Measurements from ENCODE around the gene SNW1.
A peak's percentile ranks its signal among the peaks of the same experiment; 100 is the strongest.
"Not testable (repeated sequence)": the region's sequence is repeated elsewhere in the genome, so short reads cannot be mapped to it uniquely, and the experiment has no call there.

SNW1 gene

DNA sequence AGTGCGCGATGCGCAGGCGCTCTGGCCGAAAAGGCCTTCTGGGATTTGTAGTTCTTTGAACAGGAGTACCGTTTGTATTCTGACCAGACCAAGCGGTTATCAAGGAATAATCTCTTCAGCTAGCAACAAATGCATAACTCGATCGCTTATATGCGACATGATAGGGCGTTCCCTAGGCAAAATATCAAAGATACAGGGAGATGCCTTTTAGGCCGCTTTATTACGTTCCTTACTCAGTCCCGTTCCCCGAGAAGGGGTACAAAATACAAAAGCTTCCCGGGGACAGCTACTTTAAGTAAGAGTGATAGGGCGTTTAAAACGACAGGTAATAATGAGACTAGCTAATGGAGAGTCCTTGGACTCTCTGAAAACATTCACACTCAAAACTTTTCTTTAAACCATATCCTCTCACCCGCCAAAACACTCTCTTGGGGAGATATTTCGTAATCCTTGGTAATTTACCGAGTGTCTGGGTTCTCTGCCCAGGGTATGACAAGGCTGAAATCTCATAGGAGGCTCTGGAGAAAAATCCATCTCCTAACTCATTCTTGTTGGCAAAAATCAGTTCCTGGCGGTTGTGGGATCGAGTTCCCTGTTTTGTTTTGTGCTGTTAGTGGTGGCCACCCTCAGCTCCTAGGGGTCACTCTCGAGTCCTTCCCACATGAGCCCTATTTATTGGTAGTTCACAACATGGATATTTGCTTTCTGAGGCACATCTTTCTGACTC, 412 bp upstream of the SNW1 start:
- Histone ChIP-seq H3K4me3 (ENCODE audit: low read depth, low read length) (peak overlapping the region; percentile 95), H3K36me3 (replicated peaks) (no peaks in the 10 kb centered on the region), H3K27ac (peak overlapping the region; percentile 89), H3K27me3 (replicated peaks) (no peaks in the 10 kb centered on the region)
- in situ Hi-C loops (cut with HindIII; ENCODE audit: low pct_ligation_motif_present, low sequenced_read_pairs) = no loop called here
- DNase-seq = peak; percentile 94
- peak; percentile 37 for TF ChIP-seq CTCF (IDR thresholded peaks at IDR 0.05; ENCODE audit: low read depth, low read length, missing control alignments)

- no peak for DNase-seq
- TF ChIP-seq CTCF (IDR thresholded peaks at IDR 0.05; ENCODE audit: low read depth, low read length, missing control alignments) = no peak
- Histone ChIP-seq H3K27ac (no peak overlapping the region), H3K27me3 (replicated peaks) (no peaks in the 10 kb centered on the region), H3K4me3 (ENCODE audit: low read depth, low read length) (no peak overlapping the region), H3K36me3 (replicated peaks) (peaks cover 37% of the 10 kb centered on the region)
- in situ Hi-C loops (cut with HindIII; ENCODE audit: low pct_ligation_motif_present, low sequenced_read_pairs) = no loop called here
Observed at GRCh38 chr14:77752799-77753516, 8.0 kb downstream of the SNW1 start.

DNA sequence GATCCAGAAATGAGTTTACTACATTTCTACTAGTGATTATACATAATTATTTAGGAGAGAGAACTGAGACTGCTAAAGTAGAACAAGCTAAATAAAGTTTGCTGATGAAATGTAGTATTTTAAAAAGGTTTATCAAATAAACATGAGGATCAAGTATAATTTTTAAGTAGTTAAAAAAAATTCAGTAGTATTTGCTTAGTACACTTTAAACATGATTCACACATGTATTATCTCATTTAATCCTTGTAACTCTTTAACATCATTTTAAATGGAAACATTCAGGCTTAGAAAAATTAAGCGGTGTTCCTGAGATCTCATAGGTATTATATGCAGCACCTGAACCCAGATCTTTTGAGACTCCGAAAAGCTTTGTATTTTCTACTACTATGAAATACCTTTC, 8.7 kb downstream of the SNW1 start:
- Histone ChIP-seq H3K27ac (no peak overlapping the region), H3K36me3 (replicated peaks) (peaks cover 37% of the 10 kb centered on the region), H3K27me3 (replicated peaks) (no peaks in the 10 kb centered on the region), H3K4me3 (ENCODE audit: low read depth, low read length) (no peak overlapping the region)
- no peak for TF ChIP-seq CTCF (IDR thresholded peaks at IDR 0.05; ENCODE audit: low read depth, low read length, missing control alignments)
- DNase-seq = no peak
- in situ Hi-C loops (cut with HindIII; ENCODE audit: low pct_ligation_motif_present, low sequenced_read_pairs) = no loop called here

DNA sequence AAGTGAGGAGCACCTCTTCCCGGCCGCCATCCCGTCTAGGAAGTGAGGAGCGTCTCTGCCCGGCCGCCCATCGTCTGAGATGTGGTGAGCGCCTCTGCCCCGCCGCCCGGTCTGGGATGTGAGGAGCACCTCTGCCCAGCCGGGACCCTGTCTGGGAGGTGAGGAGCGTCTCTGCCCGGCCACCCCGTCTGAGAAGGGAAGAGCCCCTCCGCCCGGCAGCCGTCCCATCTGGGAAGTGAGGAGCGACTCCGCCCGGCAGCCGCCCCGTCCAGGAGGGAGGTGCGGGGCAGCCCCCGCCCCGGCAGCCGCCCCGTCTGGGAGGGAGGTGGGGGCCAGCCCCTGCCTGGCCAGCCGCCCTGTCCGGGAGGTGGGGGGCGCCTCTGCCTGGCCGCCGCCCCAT, 13.5 kb downstream of the SNW1 start:
- peaks cover 34% of the 10 kb centered on the region for H3K36me3 ChIP-seq (replicated peaks)
- DNase-seq; H3K27ac ChIP-seq; H3K4me3 ChIP-seq (ENCODE audit: low read depth, low read length); in situ Hi-C loops (cut with HindIII; ENCODE audit: low pct_ligation_motif_present, low sequenced_read_pairs); H3K27me3 ChIP-seq (replicated peaks): not testable (repeated sequence)

DNA sequence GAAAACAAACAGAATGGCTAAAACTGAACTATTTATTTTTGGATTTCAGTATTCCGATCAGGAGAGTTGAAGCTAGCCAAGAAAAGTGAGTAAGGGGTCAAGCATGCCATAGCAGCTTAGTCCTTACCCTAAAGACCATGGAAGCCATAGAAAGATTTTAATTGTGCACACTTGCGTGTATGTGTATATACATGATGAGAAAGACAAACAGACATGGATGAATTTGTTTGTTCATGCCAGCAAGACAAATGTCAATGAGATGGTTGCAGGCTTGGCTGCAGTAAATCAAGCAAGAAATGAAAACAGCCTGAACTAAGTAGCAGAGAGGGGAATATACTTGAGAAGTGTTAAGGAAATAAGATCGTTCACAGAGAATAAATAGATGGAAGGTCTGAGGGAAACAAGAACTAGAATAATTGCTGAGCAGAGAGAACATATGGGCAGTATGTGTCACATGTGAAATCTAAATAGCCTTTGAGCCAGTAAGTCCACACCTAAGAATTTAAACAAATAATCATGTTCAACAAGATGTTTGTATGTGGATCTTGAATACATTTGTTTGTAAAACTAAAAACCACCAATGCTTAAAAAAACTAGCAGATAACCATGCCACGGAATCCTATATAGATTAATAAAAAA, 14.8 kb downstream of the SNW1 start:
- TF ChIP-seq CTCF (IDR thresholded peaks at IDR 0.05; ENCODE audit: low read depth, low read length, missing control alignments) = no peak
- in situ Hi-C loops (cut with HindIII; ENCODE audit: low pct_ligation_motif_present, low sequenced_read_pairs) = no loop called here
- no peak for DNase-seq
- Histone ChIP-seq H3K36me3 (replicated peaks) (peaks cover 29% of the 10 kb centered on the region), H3K27ac (no peak overlapping the region), H3K4me3 (ENCODE audit: low read depth, low read length) (no peak overlapping the region), H3K27me3 (replicated peaks) (no peaks in the 10 kb centered on the region)

- H3K27me3 ChIP-seq (replicated peaks) = no peaks in the 10 kb centered on the region
- TF ChIP-seq CTCF (IDR thresholded peaks at IDR 0.05; ENCODE audit: low read depth, low read length, missing control alignments) = no peak
- H3K27ac ChIP-seq = no peak overlapping the region
- in situ Hi-C loops (cut with HindIII; ENCODE audit: low pct_ligation_motif_present, low sequenced_read_pairs) = no loop called here
- no peak for DNase-seq
- H3K36me3 ChIP-seq (replicated peaks) = peaks cover 24% of the 10 kb centered on the region
- H3K4me3 ChIP-seq (ENCODE audit: low read depth, low read length) = no peak overlapping the region
Observed at GRCh38 chr14:77741438-77741837, 19.5 kb downstream of the SNW1 start.
